Activated T-helper 9 cell treated with anti-CD3 and anti-CD28 coated beads, Interleukin-2, amount 50 U/mL, for 16 hours (primary cell): ENCODE data around the gene PYGB.
"Not testable (repeated sequence)": the region's sequence is repeated elsewhere in the genome, so short reads cannot be mapped to it uniquely, and the experiment has no call there.

Experiments
- DNase-seq: peaks from one replicate; pipeline ENCODE4 v3.0.0-alpha.2; 2020; ENCODE audit warnings: low read depth

The PYGB gene

DNA sequence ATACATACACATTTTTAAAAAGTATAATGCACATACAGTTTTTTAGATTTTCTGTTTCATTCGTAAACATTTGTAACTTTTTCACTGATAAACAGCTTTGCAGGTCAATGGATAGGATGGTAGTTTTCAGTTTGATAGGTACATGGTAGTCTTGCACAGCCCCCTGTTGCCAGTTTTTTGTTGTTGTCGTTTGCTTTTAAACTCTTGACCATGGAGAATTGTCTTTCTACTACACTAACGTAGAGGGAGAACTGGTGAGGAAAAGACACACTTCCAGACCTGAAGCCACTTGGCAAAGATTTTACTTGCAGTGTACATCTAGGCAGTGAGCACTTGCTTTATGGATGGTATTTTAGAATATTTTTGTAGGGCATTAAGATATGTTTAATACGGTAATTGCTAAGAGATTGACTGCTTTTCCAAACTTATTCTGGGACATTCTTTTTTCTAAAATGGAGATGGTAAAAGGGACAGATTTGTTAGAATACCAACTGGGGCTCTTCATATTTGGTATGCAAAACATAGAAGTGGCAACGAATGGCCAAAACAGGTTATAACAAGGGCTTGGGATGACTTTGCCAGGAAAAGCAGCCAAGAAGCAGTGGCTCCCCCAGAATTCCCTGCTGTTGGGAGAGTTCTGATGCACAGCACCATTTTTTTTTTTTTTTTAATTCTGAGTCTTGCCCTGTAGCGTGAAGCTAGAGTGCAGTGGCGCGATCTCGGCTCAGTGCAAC lies 1.5 kb downstream of the PYGB start:
- no peak for DNase-seq

DNA sequence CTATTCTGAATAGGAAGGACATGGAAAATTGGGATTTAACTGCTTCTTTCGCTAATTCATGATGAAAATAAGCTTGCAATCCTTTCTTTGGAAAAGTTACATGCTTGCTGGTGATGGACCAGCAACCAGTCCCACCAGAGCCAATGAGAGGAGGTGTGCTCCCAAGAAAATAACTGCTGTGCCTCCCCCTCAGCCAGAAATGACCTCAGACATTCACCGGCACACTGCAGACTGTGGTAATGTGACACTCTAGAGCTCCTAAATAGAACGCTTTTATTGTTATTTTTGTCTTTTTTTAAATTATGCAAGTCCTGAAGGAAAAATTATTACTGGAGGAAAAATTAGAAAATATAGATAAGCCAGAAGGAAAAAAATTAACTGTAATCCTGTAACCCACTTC lies 2.6 kb downstream of the PYGB start:
- DNase-seq = no peak

DNA sequence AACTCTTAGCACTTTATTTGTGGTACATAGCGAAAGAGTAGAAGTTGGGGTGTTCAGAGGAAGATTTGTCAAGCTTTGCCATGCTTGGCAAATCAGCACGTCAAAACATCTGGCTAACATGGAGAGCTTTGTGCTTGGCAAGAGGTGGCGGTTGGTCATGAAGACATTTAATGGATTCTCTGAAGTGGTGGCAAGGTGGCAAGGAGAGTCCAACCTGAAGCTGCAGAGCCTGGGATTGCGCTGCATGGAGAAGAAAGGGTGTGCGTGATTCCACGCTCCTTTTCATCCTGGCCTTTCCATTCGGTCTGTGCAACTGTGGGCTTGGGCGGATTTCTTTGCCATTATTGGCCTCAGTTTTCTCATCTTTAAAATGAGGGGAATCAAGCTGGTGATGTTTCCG lies 3.1 kb downstream of the PYGB start:
- DNase-seq = no peak

DNA sequence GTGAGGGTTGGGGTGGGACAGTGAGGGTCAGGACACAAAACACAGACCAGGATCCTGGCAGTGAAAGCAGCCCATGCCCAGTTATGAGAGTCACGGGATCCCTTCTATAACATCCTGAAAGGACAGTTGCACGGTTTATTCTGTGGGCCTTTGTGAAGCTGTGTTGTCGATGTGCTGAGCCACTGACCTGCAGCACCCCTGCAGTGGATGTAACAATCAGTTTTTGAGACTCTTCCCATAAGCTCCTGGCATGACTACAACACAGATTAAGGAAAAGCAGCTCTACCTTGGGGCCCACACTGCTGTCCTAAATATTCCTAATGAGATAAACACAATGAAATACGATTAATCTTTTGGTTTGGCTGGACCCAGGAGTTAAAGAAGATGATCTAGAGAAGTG lies 3.7 kb downstream of the PYGB start:
- DNase-seq = no peak

DNA sequence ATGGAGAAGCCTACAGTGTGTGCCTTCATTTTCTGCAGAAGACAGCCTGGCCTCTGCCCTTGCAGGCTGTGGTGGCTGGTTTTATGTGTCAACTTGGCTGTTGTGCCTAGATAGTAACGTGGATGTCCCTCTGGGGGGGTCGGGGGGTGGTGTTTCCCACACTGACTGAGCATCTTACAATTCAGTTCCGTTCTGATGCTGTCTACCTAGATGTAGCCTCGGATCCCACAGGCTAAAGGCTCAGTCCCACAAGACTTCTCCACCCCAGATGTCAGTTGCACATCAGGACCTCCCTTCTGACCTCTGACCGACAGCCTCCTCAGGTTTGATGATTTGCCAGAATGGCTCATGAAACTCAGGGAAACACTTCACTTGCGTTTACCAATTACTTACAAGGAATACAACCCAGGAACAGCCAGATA lies 4.4 kb downstream of the PYGB start:
- DNase-seq = no peak

DNA sequence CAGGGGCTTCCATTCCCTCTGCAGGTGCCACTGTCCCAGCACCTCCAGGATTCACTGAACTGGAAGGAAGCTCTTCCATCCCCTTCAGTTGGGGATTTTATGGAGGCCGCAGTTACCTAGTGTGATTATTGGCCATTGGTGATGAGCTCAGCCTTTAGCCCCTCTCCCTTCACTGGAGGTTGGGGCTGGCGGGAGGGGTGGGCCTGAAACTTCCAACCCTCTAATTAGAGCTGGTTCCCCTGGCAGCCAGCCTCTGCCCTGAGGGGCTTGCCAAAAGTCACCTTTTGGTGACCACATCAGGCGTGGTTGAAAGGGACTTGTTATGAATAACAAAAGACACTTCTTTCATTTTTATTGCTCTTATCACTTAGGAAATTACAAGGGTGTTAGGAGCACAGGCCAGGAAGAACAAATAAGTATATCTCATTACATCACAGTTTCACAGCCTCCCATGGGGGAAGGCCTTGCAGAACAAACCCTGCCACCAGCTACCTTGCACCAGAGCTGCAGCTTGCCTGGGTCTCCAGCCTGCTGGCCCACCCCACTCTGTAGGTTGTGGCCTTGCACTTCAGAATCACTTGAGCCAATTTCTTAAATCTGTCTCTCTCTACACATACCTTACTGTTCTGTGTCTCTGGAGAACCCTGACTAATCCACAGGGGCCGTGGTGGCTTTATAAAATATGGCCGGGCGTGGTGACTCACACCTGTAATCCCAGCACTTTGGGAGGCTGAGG lies 5.0 kb downstream of the PYGB start:
- no peak for DNase-seq

DNA sequence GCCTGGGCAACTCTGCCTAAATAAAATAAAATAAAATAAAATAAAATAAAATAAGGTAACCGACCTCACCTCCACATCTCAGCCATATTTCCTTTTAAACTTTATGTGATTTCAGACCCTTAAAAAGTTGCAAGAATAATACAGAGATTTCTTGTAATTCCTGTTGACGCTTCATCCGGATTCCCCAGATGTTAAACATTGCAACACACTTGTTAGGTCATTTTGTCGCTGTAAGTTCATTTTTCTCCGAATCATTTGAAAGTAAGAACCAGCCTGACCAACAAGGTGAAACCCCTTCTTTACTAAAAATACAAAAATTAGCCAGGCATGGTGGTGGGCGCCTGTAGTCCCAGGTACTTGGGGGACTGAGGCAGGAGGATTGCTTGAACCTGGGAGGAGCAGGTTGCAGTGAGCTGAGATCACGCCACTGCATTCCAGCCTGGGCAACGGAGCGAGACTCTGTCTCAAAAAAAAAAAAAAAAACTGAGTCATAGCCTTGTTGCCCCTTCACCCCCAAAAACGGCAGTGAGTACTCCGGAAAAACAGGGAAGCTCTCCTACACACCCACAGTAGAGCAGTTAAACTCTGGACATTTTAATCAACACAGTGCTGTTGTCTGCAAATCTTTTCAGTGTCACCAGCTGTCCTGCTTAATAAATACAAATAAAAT lies 5.9 kb downstream of the PYGB start:
- DNase-seq = no peak

DNA sequence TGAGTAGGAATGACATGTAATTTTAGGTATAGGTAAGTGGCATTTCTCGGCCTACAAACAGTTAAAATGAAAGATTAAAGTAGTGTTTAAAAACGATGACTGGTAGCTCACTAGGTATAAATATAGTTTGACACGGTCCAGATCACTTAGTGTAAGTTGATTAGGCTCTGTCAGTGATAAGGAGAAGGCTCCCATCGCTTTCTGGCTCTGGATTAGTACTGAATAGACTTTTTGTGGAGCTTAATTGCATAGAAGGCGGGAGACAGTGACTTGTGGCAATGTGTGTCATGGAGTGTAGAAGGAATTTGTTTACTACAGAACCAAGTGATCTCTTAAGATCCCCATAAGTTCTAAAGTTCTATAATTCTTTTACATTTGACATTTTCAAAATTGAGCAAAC lies 6.7 kb downstream of the PYGB start:
- DNase-seq = no peak

DNA sequence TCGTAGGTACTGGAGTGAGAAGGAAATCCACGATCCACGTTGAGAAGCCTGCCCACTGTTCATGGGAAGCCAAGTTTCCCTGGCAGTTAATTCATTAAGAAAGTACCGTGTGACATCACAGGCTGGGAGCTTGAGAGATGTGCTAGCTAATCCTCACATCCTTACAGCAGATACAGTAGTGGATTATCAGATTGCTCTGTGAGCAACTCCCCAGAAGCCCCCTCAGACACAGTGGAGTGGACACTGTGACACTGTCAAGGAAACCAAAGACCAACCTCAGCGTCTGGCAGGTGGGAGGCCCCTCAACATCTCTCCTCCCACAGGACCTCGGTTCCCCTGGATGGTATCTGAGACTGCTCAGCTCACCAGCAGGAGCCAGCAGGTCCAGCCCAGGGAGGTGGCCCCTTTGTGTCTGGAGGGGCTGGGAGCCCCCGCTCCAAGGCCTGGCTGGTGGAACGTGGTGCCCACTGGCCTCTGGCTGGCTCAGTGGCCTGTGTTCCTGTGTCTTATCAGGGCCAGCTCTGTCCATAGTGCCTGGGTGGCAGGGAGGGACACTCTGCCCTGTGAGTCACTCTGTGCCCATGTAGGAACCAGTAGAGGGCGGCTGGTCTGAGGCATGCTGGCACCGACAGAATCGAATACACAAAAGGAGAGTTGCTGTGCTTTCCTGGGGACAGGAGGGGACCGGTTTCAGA lies 7.2 kb downstream of the PYGB start:
- DNase-seq = no peak

DNA sequence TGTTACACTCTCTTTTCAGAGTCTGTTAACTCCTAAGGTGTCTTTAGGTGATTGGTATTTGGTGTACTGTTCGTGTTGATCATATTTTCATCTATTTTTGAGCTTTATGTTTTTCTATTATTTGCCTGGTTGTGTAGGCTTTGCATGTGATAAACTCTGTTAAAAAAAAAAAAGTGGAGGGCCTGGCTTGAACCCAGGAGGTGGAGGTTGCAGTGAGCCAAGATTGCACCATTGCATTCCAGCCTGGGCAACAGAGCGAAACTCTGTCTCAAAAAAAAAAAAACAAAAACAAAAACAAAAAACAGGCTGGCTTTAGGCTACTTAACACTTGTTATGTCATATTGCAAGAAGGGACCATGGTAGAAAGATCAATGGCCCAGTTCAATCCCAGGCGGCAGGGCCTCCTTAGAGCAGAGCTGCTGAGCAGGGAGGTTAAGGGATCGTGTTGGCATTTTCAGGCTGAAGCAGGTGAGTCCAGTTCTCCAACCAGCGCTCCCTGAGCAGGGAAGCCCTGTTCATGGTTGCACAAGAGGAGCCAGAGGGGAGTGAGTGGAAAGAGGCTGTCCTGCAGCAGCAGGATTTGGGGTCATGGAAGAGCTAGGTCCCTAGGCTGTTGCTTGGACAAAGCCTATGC lies 8.5 kb downstream of the PYGB start:
- DNase-seq = no peak

DNA sequence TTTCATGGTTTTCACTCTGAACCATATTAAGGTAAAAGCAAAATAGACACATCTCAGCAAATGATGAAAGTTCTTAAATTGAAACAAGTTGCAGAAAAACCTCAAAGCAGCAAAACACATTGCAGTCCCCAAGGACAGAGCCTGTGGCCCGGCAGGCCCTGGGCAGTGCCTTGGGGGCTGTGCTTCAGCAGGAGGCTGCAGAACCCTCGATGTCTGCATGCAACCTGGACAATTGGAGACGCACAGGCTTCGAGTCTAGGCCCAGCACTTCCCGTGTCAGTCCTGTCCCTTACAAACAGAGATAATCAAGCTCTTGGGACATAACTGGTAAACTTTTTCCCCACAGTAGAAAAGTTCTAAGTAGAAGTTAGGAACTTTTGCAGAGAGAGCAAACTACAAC lies 9.2 kb downstream of the PYGB start:
- no peak for DNase-seq

DNA sequence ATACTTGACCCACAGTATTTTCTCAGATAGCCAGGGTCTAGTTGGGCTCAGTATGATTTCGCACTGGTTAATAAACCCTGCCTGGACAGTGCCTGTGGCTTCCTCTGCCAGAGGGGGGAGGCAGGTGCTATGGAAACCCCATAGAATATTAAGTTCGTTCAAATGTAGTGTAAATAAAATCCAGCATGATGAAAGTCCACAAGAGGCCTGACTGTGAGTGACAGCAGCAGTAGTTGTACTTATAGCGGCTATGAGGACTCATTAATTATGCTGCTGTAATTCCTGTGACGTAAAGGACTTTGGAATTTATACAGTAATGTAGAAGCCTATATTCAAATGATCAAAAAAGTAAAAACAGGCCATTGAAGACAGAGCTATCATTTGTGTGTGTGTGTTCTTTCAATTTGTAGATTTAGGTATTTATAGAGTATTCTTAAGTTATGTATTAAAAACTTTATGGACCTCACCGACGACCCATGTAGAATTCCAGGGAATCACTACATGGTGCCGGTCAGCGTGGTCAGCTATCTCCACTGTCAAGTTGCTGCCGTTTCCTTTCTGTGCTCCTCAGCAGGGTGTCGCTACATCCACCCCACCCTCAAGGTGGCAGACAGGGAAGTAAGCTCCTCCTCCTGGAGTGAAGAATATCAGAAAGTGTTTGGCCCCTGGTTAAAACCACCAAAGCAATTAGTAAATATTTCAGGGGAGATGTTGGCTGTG lies 10.0 kb downstream of the PYGB start:
- DNase-seq = no peak

DNA sequence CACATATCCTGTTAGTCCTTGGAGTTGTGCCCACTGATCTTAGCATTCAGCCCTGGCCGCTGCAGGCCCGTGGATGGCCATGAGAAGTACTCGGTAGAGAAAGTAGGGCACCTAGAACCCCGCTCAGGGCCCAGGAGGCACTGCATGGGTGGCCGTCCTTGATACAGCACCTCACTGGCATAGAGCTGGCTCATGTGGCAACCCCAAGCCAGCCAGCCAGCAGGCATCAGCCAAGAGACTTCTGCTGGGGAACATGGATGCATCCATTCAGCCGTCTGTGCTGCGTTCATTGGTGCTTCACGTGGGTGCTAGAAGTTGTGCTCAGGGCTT lies 10.6 kb downstream of the PYGB start:
- no peak for DNase-seq

DNA sequence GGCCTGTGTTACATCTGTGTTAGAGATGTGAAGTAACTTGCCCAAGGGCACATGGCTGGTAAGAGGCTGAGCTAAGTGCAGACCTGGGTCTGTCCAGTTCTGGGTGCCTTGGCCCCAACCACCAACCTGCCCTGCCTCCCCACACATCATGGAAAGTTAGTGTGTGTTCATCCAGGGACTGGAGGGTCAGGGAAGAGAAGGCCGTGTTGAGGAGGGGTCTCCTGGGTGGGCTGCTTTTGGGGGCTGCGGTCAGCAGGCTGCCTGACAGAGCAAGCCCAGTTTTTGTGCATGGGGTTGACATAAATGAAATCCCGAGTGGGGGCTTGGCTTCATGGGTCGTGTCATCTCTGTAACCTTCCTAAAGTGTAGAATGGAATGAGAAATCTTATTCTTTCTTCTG lies 10.9 kb downstream of the PYGB start:
- no peak for DNase-seq

DNA sequence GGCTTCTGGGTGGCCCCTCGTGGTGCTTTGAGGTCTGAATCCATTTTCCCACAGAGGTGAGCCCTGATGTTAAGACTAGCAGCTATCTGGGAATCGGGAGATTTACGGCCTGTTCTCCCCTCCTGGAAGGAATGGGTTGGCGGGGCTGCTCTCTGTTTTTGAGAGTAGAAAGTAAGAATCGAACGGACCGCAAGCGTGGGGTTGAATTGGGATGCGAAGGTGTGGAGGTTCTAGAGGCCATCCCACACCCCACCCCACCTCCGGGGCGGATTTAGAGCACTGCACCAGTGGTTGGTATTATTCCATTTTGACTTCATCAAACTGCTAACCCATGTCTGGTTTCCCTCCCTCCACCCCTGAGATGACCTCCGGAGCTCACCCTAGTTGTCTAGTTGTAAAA lies 11.5 kb downstream of the PYGB start:
- no peak for DNase-seq

DNA sequence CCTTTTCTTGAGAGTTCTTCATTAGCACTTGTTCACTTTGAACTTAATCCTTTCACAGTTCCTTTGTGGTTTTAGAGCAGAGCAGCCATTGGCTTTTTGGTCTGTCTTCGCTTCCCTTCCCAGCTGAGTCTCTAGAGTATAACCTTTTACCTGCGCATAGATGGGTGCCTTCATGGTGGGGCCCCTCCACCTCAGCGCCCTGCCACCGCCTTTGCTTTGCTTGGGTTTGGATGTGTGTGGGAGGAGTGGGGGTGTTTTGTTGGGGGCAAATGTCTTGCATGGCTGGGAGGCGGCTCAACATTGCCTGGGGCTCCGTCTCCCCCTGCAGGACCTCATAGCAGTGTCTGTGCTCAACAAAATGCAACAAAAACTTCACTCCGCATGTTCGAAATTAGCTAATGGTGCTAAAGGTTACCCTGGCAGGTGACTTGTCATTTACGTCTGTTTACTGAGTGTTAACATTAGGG lies 11.9 kb downstream of the PYGB start:
- no peak for DNase-seq

DNA sequence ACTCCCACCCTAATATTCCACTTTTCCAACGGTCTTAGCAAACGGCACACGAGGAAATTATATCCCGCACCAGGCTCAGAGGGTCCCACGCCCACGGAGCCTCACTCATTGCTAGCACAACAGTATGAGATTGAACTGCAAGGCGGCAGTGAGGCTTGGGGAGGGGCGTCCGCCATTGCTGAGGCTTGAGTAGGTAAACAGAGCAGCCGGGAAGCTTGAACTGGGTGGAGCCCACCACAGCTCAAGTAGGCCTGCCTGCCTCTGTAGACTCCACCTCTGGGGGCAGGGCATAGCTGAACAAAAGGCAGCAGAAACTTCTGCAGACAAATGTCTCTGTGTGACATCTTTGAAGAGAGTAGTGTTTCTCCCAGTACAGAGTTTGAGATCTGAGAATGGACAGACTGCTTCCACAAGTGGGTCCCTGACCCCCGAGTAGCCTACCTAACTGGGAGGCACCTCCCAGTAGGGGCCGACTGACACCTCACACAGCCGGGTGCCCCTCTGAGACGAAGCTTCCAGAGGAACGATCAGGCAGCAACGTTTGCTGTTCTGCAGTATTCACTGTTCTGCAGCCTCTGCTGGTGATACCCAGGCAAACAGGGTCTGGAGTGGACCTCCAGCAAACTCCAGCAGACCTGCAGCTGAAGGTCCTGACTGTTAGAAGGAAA lies 13.0 kb downstream of the PYGB start:
- DNase-seq = not testable (repeated sequence)

DNA sequence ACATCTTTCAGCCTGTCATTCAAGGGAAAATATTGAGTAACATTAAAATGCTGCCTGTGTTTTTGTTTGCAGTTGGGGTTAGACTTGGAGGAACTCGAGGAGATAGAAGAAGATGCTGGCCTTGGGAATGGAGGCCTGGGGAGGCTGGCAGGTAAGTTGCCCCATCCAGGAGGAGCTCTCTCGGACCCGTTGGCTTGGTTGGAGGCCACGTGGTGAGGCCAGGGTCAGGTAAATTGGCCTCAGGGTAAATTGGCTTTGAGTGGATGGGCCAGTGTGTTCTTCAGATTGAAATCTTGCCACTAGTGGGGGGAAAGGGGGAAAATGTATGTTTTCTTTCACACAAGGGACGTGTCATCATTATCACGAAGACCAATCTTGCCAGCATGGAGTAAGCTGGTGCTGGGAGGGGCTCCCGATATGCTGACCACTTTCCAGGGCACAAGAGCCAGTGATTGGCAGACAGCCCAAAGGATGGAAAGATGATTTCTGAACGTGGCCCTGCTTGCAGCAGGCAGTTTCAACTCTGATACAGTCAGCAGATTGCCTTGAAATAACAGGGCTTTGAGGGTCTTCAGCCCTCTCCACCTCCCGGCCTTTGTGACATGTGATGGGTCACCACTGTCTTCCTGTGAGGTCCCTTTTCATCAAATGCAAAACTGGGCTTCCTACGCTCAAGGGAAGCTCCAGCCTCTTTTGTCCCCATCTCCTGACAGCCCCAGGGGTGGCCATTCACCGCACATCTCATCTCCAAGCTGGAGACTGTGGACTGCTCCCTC lies 21.4 kb downstream of the PYGB start:
- DNase-seq = no peak

DNA sequence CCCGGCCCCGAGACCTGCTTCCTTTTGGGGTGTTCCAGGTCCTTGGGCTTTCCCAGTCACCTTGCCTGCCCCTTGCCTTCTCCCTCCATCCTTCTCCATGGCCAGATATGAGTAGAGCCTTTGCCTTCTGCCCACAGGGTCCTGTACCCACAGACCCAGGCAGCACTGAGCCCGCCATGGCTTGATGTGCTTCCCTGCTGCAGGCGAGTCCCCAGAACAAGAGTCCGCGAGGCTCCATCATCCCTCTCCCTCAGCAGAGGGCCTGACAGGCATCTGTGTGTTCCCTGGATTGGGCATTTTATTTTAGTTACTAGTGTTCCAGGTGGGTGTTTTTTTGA lies 21.9 kb downstream of the PYGB start:
- no peak for DNase-seq

DNA sequence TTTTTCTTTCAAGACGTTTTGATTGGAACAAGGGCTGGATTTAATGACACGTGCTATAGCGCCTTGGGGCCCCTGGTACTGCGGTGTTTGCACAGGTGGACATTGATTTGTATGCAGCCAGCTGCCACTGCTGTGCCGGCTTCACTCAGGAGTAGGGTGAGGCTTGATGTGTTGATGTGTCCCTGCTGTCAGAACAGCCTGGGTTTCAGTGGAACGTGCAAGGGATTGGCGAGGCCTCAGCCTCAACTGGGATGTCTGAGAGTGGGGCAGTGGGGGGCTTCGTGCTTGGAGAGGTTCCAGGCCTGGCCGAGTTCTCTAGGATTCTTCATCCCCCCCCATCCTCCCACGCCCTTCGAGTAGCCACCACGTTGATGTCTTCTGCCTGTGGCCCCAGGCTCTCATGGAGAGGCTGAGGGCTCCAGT lies 23.0 kb downstream of the PYGB start:
- DNase-seq = no peak
